Measurements from ENCODE around the gene FAM222A.

DNA sequence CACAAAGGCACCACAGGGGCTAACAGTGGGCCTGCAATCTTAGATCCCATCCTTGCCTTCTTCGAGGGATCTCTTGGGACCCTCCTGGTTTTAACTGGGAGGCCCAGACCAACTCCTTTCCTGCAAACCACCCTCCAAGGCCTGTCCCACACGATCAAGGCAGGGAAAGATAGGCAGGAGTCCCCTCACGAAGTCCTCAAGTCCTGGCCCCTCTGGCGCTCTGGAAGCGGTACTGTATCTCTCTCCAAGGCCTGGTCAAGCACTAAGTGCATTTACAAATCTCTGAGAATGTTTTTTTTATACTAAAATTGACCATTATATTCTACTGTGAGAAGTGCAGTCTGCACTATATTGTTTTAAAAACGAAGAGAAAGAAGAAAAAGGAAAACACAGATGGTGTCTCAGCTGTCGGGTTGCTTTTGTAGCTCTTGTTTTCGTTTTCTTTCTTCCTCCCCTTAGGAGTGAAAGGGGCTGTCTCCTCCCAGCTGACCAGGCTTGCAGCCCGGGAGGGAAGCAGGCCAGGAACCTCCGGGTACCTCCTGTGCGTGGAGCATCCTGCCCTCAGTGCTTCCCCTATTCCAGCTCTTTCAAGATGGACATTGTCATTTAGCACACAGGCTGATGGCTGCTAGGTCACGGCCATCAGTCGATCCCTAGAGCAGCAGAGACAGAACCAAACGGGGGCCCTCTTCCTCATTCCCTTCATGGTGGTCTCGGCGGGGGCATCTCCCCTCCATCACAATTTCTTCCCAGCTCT, 56.7 kb downstream of the FAM222A start:
- TF ChIP-seq, protein P1, sequence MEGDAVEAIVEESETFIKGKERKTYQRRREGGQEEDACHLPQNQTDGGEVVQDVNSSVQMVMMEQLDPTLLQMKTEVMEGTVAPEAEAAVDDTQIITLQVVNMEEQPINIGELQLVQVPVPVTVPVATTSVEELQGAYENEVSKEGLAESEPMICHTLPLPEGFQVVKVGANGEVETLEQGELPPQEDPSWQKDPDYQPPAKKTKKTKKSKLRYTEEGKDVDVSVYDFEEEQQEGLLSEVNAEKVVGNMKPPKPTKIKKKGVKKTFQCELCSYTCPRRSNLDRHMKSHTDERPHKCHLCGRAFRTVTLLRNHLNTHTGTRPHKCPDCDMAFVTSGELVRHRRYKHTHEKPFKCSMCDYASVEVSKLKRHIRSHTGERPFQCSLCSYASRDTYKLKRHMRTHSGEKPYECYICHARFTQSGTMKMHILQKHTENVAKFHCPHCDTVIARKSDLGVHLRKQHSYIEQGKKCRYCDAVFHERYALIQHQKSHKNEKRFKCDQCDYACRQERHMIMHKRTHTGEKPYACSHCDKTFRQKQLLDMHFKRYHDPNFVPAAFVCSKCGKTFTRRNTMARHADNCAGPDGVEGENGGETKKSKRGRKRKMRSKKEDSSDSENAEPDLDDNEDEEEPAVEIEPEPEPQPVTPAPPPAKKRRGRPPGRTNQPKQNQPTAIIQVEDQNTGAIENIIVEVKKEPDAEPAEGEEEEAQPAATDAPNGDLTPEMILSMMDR (IDR thresholded peaks at IDR 0.05): no peak
- TF ChIP-seq, protein P2, sequence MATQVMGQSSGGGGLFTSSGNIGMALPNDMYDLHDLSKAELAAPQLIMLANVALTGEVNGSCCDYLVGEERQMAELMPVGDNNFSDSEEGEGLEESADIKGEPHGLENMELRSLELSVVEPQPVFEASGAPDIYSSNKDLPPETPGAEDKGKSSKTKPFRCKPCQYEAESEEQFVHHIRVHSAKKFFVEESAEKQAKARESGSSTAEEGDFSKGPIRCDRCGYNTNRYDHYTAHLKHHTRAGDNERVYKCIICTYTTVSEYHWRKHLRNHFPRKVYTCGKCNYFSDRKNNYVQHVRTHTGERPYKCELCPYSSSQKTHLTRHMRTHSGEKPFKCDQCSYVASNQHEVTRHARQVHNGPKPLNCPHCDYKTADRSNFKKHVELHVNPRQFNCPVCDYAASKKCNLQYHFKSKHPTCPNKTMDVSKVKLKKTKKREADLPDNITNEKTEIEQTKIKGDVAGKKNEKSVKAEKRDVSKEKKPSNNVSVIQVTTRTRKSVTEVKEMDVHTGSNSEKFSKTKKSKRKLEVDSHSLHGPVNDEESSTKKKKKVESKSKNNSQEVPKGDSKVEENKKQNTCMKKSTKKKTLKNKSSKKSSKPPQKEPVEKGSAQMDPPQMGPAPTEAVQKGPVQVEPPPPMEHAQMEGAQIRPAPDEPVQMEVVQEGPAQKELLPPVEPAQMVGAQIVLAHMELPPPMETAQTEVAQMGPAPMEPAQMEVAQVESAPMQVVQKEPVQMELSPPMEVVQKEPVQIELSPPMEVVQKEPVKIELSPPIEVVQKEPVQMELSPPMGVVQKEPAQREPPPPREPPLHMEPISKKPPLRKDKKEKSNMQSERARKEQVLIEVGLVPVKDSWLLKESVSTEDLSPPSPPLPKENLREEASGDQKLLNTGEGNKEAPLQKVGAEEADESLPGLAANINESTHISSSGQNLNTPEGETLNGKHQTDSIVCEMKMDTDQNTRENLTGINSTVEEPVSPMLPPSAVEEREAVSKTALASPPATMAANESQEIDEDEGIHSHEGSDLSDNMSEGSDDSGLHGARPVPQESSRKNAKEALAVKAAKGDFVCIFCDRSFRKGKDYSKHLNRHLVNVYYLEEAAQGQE (IDR thresholded peaks at IDR 0.05; ENCODE audit: insufficient read depth in 1 of 2, low read depth in 2 of 2, low read length in 1 of 2): no peak
- TF ChIP-seq POLR2AphosphoS5 (IDR thresholded peaks at IDR 0.05; ENCODE audit: low read depth, low read length): no peak
- TF ChIP-seq SIN3A (IDR thresholded peaks at IDR 0.05; ENCODE audit: borderline replicate concordance, insufficient read depth, low read depth, low read length): no peak
